GM12878 (cell line): ENCODE measurements around the gene HTR3C. TPM values are rescaled to one million over a fixed set of nuclear protein-coding genes. Genes with fewer than 3 reads are reported as not detected.

Experiments used
- ATAC-seq: fragments of 200-7000 bp; cut with Tn5 transposase; 3 replicates; pipeline ENCODE4 v1.9.1; 2020; ENCODE audit warnings: mild to moderate bottlenecking, moderate library complexity
- BruUV-seq: library from RNA; stranded (reverse); fragments of 400-500 nt; replicated peaks from 2 replicates; lab custom pipeline; 2021; lab: Mats Ljungman, UMichigan
- CTCF ChIA-PET: fragments of 300-600 bp; sonication (Branson Sonifier 250); formaldehyde crosslinking; extraction: SDS; loops from one replicate; lab custom pipeline; 2021; ENCODE audit warnings: inconsistent platforms; lab: Yijun Ruan, JAX
- POLR2A ChIA-PET: fragments of 350-600 bp; formaldehyde crosslinking; extraction: SDS; loops from one replicate; lab custom pipeline; 2021; ENCODE audit warnings: inconsistent platforms; lab: Charles Lee
- RAD21 ChIA-PET: fragments of 300-600 bp; sonication (Branson Sonifier 250); formaldehyde crosslinking; loops from one replicate; lab custom pipeline; 2023; ENCODE audit warnings: antibody characterized with exemption; ENCODE audit not compliant: unreplicated experiment; lab: Charles Lee
- SMC1A ChIA-PET: fragments of 300-600 bp; sonication (Branson Sonifier 250); formaldehyde crosslinking; loops from one replicate; lab custom pipeline; 2023; ENCODE audit not compliant: unreplicated experiment, uncharacterized antibody; lab: Charles Lee
- DNase-seq: peaks from one replicate; pipeline ENCODE4 v3.0.0-alpha.2; 2011; ENCODE audit warnings: low read depth, low spot score
- FAIRE-seq: peaks from 3 replicates; lab custom pipeline; 2011; peaks lifted over from hg19 to GRCh38; lab: Jason Lieb, UNC
- H2AFZ ChIP-seq: 2 replicates; pipeline ENCODE4 v1.6.0; 2011; ENCODE audit warnings: low read depth, low read length, control low read depth; ENCODE audit not compliant: control insufficient read depth
- H3K27ac ChIP-seq: 2 replicates; pipeline ENCODE4 v1.5.1; 2011; ENCODE audit warnings: control low read depth; ENCODE audit not compliant: control insufficient read depth, insufficient read depth
- H3K27me3 ChIP-seq, 2 experiments: replicated peaks in 1 of 2; 2 replicates each; pipeline versions ENCODE4 v1.6.0 to v1.6.1; 2011; ENCODE audit warnings: low read length in 1 of 2; ENCODE audit not compliant: control insufficient read depth in 2 of 2, insufficient read depth in 2 of 2
- H3K36me3 ChIP-seq, 2 experiments: 2 replicates each; pipeline ENCODE4 v1.5.1; 2011; ENCODE audit warnings: low read length in 1 of 2; ENCODE audit not compliant: control insufficient read depth in 2 of 2, insufficient read depth in 2 of 2
- H3K4me1 ChIP-seq: 2 replicates; pipeline ENCODE4 v1.6.1; 2011; ENCODE audit warnings: mild to moderate bottlenecking, low read length, moderate library complexity, mixed read lengths; ENCODE audit not compliant: control insufficient read depth, insufficient read depth
- H3K4me2 ChIP-seq: 2 replicates; pipeline ENCODE4 v1.6.0; 2011; ENCODE audit warnings: control low read depth; ENCODE audit not compliant: control insufficient read depth, insufficient read depth
- H3K4me3 ChIP-seq: fragments of 200-600 bp; sonication (generic); 2 replicates; pipeline ENCODE4 v1.5.1; 2016
- H3K79me2 ChIP-seq: 2 replicates; pipeline ENCODE4 v1.6.0; 2011; ENCODE audit warnings: low read length; ENCODE audit not compliant: control insufficient read depth, insufficient read depth
- H3K9ac ChIP-seq: 2 replicates; pipeline ENCODE4 v1.8.0; 2011; ENCODE audit warnings: low read length, control low read depth, mixed read lengths; ENCODE audit not compliant: control insufficient read depth, insufficient read depth
- H3K9me3 ChIP-seq: replicated peaks from 3 replicates; pipeline ENCODE4 v1.5.1; 2011; ENCODE audit warnings: mild to moderate bottlenecking, low read length; ENCODE audit not compliant: control insufficient read depth, insufficient read depth
- H4K20me1 ChIP-seq: 2 replicates; pipeline ENCODE4 v1.6.0; 2011; ENCODE audit not compliant: control insufficient read depth, insufficient read depth
- BHLHE40 ChIP-seq, 2 experiments: fragments of 450-650 bp in 1 of 2; IDR thresholded peaks; 2 replicates each; pipeline ENCODE4 v1.6.1; 2011 to 2017; ENCODE audit warnings: low read depth in 2 of 2, borderline replicate concordance in 1 of 2, improper control_type of control experiment in 1 of 2, low read length in 1 of 2, mild to moderate bottlenecking in 1 of 2
- MYB ChIP-seq: fragments of 150-350 bp; IDR thresholded peaks from 2 replicates; pipeline ENCODE4 v1.6.1; 2014; ENCODE audit warnings: mild to moderate bottlenecking, low read depth, low read length, borderline replicate concordance
- POLR2AphosphoS5 ChIP-seq: IDR thresholded peaks from 2 replicates; pipeline ENCODE4 v1.6.1; 2011; ENCODE audit warnings: mild to moderate bottlenecking, low read length, inconsistent platforms
- YBX1 ChIP-seq: fragments of 450-650 bp; IDR thresholded peaks from 2 replicates; pipeline ENCODE4 v1.6.1; 2016; ENCODE audit warnings: antibody characterized with exemption
- ZNF24 ChIP-seq: fragments of 450-650 bp; IDR thresholded peaks from 2 replicates; pipeline ENCODE4 v1.6.1; 2017; ENCODE audit warnings: antibody characterized with exemption, mild to moderate bottlenecking
- WGBS: methylation state at CpG from one replicate; pipeline ENCODE4 v1.1.6; 2016; ENCODE audit warnings: low lambda C conversion rate; ENCODE audit not compliant: insufficient replicate concordance, insufficient coverage; ENCODE audit errors: missing lambda C conversion rate; 5-methylcytosine and 5-hydroxymethylcytosine counted together
- in situ Hi-C: fragments of 300-500 bp; cut with MboI; formaldehyde crosslinking; loops from 9 replicates; pipeline ENCODE4 v1.14.3; 2018; ENCODE audit warnings: mixed read lengths
- intact Hi-C: fragments of 100-400 bp; cut with micrococcal nuclease; formaldehyde crosslinking; loops from one replicate; pipeline ENCODE4 v1.14.2; 2022; ENCODE audit not compliant: unreplicated experiment
- polyA plus RNA-seq, 11 experiments: library from polyadenylated mRNA; depleted of rRNA in 4 of 11; unstranded in 6 of 11; stranded (reverse) in 5 of 11; fragments of >200 nt; fragmentation: Nextera tagmentation in 4 of 11; fragmentation: Illumina TruSeq in 1 of 11; extraction: Ambion mirVana in 4 of 11; extraction: Trizol in 1 of 11; gene quantifications; 1 replicate in 1 of 11; 2 replicates in 10 of 11; pipeline versions ENCODE4 v1.2.1 to v1.2.3, GENCODE V29; 2011 to 2016; ENCODE audit warnings: inconsistent platforms in 2 of 11, missing spikeins in 2 of 11, low read depth in 1 of 11
- total RNA-seq, 4 experiments: library from RNA; depleted of rRNA in 3 of 4; stranded (reverse); fragments of >200 nt in 3 of 4; fragmentation: Illumina TruSeq in 1 of 4; extraction: Trizol in 1 of 4; gene quantifications; 2 replicates each; pipeline versions ENCODE4 v1.2.1 to v1.2.3, GENCODE V29; 2013 to 2021
- TF ChIP-seq, protein P1 (sequence below), 3 experiments: IDR thresholded peaks in 2 of 3; conservative IDR thresholded peaks in 1 of 3; 2 replicates each; pipeline ENCODE4 v1.5.1; 2011; ENCODE audit warnings: low read depth in 3 of 3, low read length in 3 of 3, mild to moderate bottlenecking in 3 of 3, control low read depth in 2 of 3, moderate library complexity in 2 of 3, inconsistent platforms in 1 of 3, mixed read lengths in 1 of 3; ENCODE audit not compliant: control insufficient read depth in 2 of 3, insufficient read depth in 1 of 3; ENCODE audit errors: extremely low read depth in 1 of 3

The HTR3C gene
- total and polyA plus RNA-seq, 10 of the 15 experiments (the other 5 are each of a cell fraction or from before 2014, with no cell fraction given) = not detected

- Histone ChIP-seq H3K4me1 (no peaks in the 10 kb centered on the region), H3K27ac (no peak overlapping the region), H3K4me3 (no peak overlapping the region), H3K36me3 (no peaks in the 10 kb centered on the region), H3K4me2 (no peak overlapping the region), H2AFZ (no peak overlapping the region), H3K79me2 (no peaks in the 10 kb centered on the region), H3K9me3 (peaks cover 8% of the 10 kb centered on the region; the same call in 2 of the 3 replicates), H4K20me1 (no peaks in the 10 kb centered on the region), H3K27me3 (no peaks in the 10 kb centered on the region), H3K9ac (no peak overlapping the region)
- in situ Hi-C loops (no loop called here), intact Hi-C loops (no loop called here)
- FAIRE-seq (no peak), ATAC-seq (no peak), DNase-seq (no peak)
- RAD21 ChIA-PET = no interaction called here
- POLR2A ChIA-PET = no interaction called here
- TF ChIP-seq YBX1 (no peak), BHLHE40 (IDR thresholded peaks at IDR 0.05; ENCODE audit: borderline replicate concordance in 1 of 2, low read depth in 2 of 2, low read length in 1 of 2) (no peak), ZNF24 (no peak), MYB (no peak), POLR2AphosphoS5 (no peak)
- TF ChIP-seq, protein P1, sequence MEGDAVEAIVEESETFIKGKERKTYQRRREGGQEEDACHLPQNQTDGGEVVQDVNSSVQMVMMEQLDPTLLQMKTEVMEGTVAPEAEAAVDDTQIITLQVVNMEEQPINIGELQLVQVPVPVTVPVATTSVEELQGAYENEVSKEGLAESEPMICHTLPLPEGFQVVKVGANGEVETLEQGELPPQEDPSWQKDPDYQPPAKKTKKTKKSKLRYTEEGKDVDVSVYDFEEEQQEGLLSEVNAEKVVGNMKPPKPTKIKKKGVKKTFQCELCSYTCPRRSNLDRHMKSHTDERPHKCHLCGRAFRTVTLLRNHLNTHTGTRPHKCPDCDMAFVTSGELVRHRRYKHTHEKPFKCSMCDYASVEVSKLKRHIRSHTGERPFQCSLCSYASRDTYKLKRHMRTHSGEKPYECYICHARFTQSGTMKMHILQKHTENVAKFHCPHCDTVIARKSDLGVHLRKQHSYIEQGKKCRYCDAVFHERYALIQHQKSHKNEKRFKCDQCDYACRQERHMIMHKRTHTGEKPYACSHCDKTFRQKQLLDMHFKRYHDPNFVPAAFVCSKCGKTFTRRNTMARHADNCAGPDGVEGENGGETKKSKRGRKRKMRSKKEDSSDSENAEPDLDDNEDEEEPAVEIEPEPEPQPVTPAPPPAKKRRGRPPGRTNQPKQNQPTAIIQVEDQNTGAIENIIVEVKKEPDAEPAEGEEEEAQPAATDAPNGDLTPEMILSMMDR (IDR thresholded peaks at IDR 0.05 in 2 of 3, conservative IDR thresholded peaks at IDR 0.05 in 1 of 3; ENCODE audit: control insufficient read depth in 2 of 3, extremely low read depth in 1 of 3, insufficient read depth in 1 of 3, low read depth in 3 of 3, low read length in 3 of 3) = no peak
- BruUV-seq = no TSS peak
- SMC1A ChIA-PET = no interaction called here
- CTCF ChIA-PET = no interaction called here
- 44% methylated on average over 10 of the region's 10 CpGs for WGBS
Measured at GRCh38 chr3:184082034-184082433, 29.2 kb downstream of the HTR3C start.
